GM21717 (cell line): ENCODE results near the gene APH1A.
A peak's percentile ranks its signal among the peaks of the same experiment; 100 is the strongest.
"Not testable (repeated sequence)": the region's sequence is repeated elsewhere in the genome, so short reads cannot be mapped to it uniquely, and the experiment has no call there.

ENCODE experiments used
- ATAC-seq: cut with Tn5 transposase; IDR thresholded peaks from one replicate; pipeline ENCODE4 v1.9.1; 2021; ENCODE audit warnings: mild to moderate bottlenecking, moderate library complexity; ENCODE audit not compliant: unreplicated experiment

APH1A gene

GRCh38 chr1:150269451-150269850, 635 bp upstream of the APH1A start:
- ATAC-seq = no peak

DNA sequence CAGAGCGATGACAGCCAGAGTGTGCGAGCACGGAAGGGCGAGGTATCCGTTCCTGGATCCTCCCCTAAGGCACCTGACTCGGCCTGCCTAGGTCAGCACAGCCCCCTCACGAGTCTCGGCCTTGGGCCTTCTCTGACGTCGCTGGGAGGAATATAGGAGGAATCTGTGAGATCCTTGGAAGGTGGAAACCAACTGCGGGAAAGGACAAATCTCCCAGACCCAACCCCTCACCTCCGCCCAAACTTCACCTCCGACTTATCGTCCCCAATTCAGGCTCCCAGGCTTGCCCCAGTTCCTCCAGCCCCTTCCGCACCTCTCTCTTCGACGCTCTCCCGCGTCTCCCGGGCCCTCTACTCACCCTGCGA, 494 bp downstream of the APH1A start:
- ATAC-seq = peak; percentile 13

GRCh38 chr1:150267896-150268295, 920 bp downstream of the APH1A start:
- ATAC-seq = no peak

- ATAC-seq = no peak
These were observed 5.3 kb downstream of the APH1A start for GRCh38 chr1:150263549-150263948.

GRCh38 chr1:150262388-150263320, 6.2 kb downstream of the APH1A start:
- ATAC-seq = no peak

GRCh38 chr1:150261367-150261766, 7.4 kb downstream of the APH1A start:
- ATAC-seq = no peak

DNA sequence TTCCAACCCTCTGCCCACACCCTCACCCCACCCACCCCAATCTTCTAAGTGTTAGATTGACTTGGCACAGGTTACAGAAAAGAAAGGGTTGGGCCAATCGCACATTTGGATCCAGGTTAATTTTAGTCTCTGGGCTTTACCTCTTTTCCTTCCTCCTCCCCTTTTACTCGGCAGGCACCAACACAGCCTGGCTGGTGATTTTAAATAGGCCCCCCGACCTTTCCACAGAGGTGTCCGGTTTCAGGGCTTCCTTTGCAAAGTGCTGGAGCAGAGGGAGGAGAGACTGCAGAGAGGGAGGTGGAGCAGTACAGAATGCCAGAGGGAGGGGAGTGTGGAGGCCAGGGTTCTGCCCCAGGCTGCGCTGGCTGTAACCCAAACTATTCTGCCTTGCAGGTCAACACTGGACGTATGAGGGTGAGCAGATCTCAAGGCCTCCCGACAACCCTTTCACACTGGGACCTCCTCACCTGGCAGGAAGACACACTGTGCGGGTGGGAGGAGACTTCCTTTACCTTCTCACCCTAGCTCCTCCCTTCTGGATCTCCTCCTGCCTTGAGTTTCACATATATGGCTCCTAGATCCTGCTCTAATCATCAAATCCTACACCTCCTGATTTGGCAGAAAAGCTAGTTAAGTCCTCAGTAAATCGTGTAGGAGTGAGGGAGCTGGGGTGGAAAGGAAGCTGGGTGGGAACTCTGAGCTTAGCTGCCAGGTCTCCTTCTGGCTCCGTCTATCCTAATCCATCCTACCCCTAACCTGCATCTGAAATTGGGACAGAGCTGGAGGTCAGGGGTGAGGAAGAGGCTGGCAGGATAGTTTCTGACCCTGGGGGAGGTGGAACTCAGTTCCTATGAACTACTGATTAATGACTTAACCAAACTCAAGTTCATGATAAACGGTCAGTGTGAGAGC, 8.8 kb downstream of the APH1A start:
- ATAC-seq = no peak

- ATAC-seq = no peak
These were observed 9.6 kb downstream of the APH1A start for GRCh38 chr1:150259217-150259616.

- ATAC-seq = no peak
These were observed 10.9 kb downstream of the APH1A start, which contains the start of gene CA14 for GRCh38 chr1:150257624-150258585. TSS of gene CA14 (plus strand) at chr1:150257774. CDS start at chr1:150258129, 355 bp downstream.

- no peak for ATAC-seq
These were observed 12.1 kb downstream of the APH1A start for GRCh38 chr1:150256554-150257341.

DNA sequence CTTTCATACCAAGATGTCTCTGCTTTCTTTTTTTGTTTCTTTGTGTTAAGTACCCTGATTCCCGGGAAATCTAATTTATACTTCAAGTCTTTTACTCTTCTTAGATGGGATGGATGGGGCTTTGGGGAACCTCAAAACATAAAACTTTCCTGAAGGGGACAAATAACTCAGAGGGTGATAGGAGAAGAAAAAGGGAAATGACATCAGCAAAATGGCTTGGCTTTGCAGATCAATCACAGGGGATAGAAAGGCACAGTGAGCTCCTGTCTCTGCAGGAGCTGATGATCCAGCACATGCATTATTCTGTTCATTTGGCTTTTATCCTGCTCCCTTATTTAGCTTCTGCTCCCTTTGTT, 12.6 kb downstream of the APH1A start:
- ATAC-seq = no peak

GRCh38 chr1:150249936-150250335, 18.9 kb downstream of the APH1A start:
- ATAC-seq = no peak

- no peak for ATAC-seq
These were observed 25.8 kb downstream of the APH1A start for GRCh38 chr1:150243003-150243402.

- ATAC-seq = no peak
These were observed 31.1 kb downstream of the APH1A start for GRCh38 chr1:150237746-150238145.

DNA sequence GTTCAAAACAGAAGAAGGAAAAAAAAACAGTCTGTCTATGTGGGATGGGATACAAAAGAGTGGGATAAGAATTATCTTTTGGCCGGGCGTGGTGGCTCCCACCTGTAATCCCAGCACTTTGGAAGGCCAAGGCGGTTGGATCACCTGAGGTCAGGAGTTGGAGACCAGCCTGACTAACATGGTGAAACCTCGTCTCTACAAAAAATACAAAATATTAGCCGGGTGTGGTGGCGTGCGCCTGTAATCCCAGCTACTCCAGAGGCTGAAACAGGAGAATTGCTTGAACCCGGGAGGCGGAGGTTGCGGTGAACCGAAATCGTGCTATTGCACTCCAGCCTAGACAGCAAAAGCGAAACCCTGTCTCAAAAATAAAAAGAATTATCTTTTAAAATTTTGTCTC, 31.6 kb downstream of the APH1A start:
- ATAC-seq = not testable (repeated sequence)

GRCh38 chr1:150236614-150237100, 32.2 kb downstream of the APH1A start:
- ATAC-seq = no peak

GRCh38 chr1:150235852-150236613, 32.8 kb downstream of the APH1A start, which contains the start of gene ANP32E:
TSS of gene ANP32E (minus strand) at chr1:150236112. CDS start at chr1:150235786, 326 bp downstream.
- ATAC-seq = peak; percentile 80

GRCh38 chr1:150235294-150235851, 33.4 kb downstream of the APH1A start:
- no peak for ATAC-seq
